Measurements from ENCODE around the gene MAP7D3. TPM values are rescaled to one million over a fixed set of nuclear protein-coding genes. Genes with fewer than 3 reads are reported as not detected.

MAP7D3 gene
- total and polyA plus RNA-seq, 10 of the 15 experiments (the other 5 are each of a cell fraction or from before 2014, with no cell fraction given), result 9.1 to 24.0 (median 11.0) TPM

DNA sequence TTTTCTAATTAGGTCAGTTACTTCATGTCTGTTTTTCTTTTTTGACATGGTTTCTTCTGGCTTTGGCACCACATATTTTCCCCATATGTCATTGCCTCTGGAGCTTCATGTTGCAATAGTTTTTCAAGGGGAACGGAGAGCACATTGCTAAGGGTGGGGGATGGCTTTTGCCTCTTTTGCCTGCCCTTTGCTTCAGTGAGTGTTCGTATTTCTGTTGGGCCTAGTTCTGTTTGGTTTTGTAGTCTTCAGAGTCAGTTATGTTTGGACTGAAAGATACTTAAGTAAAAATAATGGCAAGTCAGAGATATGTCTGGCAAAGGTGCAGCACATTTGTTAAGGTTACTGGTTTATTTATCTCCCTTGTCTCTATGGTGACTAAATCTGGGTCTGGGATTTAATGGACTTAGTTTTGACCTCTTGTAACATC, 74.8 kb downstream of the MAP7D3 start (continued):
- TF ChIP-seq ZNF622 (IDR thresholded peaks at IDR 0.05) (no peak), RB1 (IDR thresholded peaks at IDR 0.05; ENCODE audit: borderline replicate concordance) (no peak), HDGF (IDR thresholded peaks at IDR 0.05) (no peak)

GRCh38 chrX:136171420-136171819, 79.8 kb downstream of the MAP7D3 start:
- no peak overlapping the region for H3K9ac ChIP-seq (ENCODE audit: control insufficient read depth, insufficient read depth, low read length)
- no peak overlapping the region for H3K4me3 ChIP-seq
- H3K4me2 ChIP-seq (ENCODE audit: control insufficient read depth, insufficient read depth), result no peak overlapping the region
- H3K79me2 ChIP-seq (ENCODE audit: control insufficient read depth, insufficient read depth, low read length), result no peaks in the 10 kb centered on the region
- DNase-seq (ENCODE audit: low read depth, low spot score) (no peak), ATAC-seq (no peak), FAIRE-seq (no peak)
- no peaks in the 10 kb centered on the region for H3K36me3 ChIP-seq (ENCODE audit: control insufficient read depth in 2 of 2, insufficient read depth in 2 of 2, low read length in 1 of 2)
- H2AFZ ChIP-seq (ENCODE audit: control insufficient read depth, low read depth, low read length), result no peak overlapping the region
- 0% methylated on average over 1 of the region's 1 CpG for WGBS (ENCODE audit: insufficient coverage, insufficient replicate concordance, low lambda C conversion rate, missing lambda C conversion rate)
- ChIA-PET CTCF (interaction anchor here (1.0 to 1.2 kb wide), 2 partner anchors 14 to 143 kb away, joined by 3 read pairs; no protein-coding TSS in a partner anchor), SMC1A (ENCODE audit: uncharacterized antibody, unreplicated experiment) (no interaction called here), RAD21 (ENCODE audit: unreplicated experiment) (no interaction called here), POLR2A (no interaction called here)
- intact Hi-C loops (cut with micrococcal nuclease; ENCODE audit: unreplicated experiment) (no loop called here), in situ Hi-C loops (cut with MboI) (no loop called here)
- H3K27me3 ChIP-seq (replicated peaks in 1 of 2; ENCODE audit: control insufficient read depth in 2 of 2, insufficient read depth in 2 of 2, low read length in 1 of 2), result no peaks in the 10 kb centered on the region; a peak in 2 of 4 replicates
- H3K4me1 ChIP-seq (ENCODE audit: control insufficient read depth, insufficient read depth, low read length), result no peaks in the 10 kb centered on the region
- no TSS peak for BruUV-seq (replicated peaks)
- H4K20me1 ChIP-seq (ENCODE audit: control insufficient read depth, insufficient read depth), result no peaks in the 10 kb centered on the region
- no peaks in the 10 kb centered on the region for H3K9me3 ChIP-seq (replicated peaks; ENCODE audit: control insufficient read depth, insufficient read depth, low read length)
- H3K27ac ChIP-seq (ENCODE audit: control insufficient read depth, insufficient read depth), result no peak overlapping the region
- TF ChIP-seq SRF (IDR thresholded peaks at IDR 0.05; ENCODE audit: low read depth in 2 of 2, low read length in 2 of 2) (no peak), IRF3 (IDR thresholded peaks at IDR 0.05) (no peak), TBL1XR1 (IDR thresholded peaks at IDR 0.05; ENCODE audit: low read depth, low read length) (no peak), EED (IDR thresholded peaks at IDR 0.05; ENCODE audit: low read depth) (no peak), NR2F1 (conservative IDR thresholded peaks at IDR 0.05) (no peak), TARDBP (IDR thresholded peaks at IDR 0.05; ENCODE audit: borderline replicate concordance) (no peak), MXI1 (IDR thresholded peaks at IDR 0.05; ENCODE audit: low read depth, low read length) (no peak), CREB1 (IDR thresholded peaks at IDR 0.05; ENCODE audit: low read depth) (no peak), ATF3 (IDR thresholded peaks at IDR 0.05; ENCODE audit: borderline replicate concordance, extremely low read depth, low read depth, low read length) (no peak), HDAC2 (IDR thresholded peaks at IDR 0.05) (no peak), GABPA (IDR thresholded peaks at IDR 0.05; ENCODE audit: low read depth) (no peak), IKZF2 (IDR thresholded peaks at IDR 0.05) (no peak)
- TF ChIP-seq, protein P1, sequence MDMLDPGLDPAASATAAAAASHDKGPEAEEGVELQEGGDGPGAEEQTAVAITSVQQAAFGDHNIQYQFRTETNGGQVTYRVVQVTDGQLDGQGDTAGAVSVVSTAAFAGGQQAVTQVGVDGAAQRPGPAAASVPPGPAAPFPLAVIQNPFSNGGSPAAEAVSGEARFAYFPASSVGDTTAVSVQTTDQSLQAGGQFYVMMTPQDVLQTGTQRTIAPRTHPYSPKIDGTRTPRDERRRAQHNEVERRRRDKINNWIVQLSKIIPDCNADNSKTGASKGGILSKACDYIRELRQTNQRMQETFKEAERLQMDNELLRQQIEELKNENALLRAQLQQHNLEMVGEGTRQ (IDR thresholded peaks at IDR 0.05; ENCODE audit: borderline replicate concordance, low read depth, low read length), result no peak
- TF ChIP-seq, protein P2, sequence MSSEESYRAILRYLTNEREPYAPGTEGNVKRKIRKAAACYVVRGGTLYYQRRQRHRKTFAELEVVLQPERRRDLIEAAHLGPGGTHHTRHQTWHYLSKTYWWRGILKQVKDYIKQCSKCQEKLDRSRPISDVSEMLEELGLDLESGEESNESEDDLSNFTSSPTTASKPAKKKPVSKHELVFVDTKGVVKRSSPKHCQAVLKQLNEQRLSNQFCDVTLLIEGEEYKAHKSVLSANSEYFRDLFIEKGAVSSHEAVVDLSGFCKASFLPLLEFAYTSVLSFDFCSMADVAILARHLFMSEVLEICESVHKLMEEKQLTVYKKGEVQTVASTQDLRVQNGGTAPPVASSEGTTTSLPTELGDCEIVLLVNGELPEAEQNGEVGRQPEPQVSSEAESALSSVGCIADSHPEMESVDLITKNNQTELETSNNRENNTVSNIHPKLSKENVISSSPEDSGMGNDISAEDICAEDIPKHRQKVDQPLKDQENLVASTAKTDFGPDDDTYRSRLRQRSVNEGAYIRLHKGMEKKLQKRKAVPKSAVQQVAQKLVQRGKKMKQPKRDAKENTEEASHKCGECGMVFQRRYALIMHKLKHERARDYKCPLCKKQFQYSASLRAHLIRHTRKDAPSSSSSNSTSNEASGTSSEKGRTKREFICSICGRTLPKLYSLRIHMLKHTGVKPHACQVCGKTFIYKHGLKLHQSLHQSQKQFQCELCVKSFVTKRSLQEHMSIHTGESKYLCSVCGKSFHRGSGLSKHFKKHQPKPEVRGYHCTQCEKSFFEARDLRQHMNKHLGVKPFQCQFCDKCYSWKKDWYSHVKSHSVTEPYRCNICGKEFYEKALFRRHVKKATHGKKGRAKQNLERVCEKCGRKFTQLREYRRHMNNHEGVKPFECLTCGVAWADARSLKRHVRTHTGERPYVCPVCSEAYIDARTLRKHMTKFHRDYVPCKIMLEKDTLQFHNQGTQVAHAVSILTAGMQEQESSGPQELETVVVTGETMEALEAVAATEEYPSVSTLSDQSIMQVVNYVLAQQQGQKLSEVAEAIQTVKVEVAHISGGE (CRISPR knock-in tag; IDR thresholded peaks at IDR 0.05), result no peak
- TF ChIP-seq, protein P3, sequence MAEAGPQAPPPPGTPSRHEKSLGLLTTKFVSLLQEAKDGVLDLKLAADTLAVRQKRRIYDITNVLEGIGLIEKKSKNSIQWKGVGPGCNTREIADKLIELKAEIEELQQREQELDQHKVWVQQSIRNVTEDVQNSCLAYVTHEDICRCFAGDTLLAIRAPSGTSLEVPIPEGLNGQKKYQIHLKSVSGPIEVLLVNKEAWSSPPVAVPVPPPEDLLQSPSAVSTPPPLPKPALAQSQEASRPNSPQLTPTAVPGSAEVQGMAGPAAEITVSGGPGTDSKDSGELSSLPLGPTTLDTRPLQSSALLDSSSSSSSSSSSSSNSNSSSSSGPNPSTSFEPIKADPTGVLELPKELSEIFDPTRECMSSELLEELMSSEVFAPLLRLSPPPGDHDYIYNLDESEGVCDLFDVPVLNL (IDR thresholded peaks at IDR 0.05; ENCODE audit: low read depth, low read length), result no peak

All from GM12878 (cell line).